T-helper 1 cell treated with Interleukin-12 subunit alpha and Interleukin-12 subunit beta and Interleukin-4 antibody, amounts not matched to agents 30 ng/mL and 1 ng/mL, for 36 hours (primary cell): ENCODE data around the gene DUSP5. TPM values are rescaled to one million over a fixed set of nuclear protein-coding genes. Genes with fewer than 3 reads are reported as not detected.

Experiments used
- intact Hi-C: fragments of 100-400 bp; cut with micrococcal nuclease; formaldehyde crosslinking; loops from one replicate; pipeline ENCODE4 v1.15.1; 2024
- total RNA-seq: library from RNA; stranded (reverse); gene quantifications from 2 replicates; pipeline ENCODE4 v1.2.3, GENCODE V29; 2022

The DUSP5 gene
- total RNA-seq, 1 donor from 2014 or later = 131 TPM

DNA sequence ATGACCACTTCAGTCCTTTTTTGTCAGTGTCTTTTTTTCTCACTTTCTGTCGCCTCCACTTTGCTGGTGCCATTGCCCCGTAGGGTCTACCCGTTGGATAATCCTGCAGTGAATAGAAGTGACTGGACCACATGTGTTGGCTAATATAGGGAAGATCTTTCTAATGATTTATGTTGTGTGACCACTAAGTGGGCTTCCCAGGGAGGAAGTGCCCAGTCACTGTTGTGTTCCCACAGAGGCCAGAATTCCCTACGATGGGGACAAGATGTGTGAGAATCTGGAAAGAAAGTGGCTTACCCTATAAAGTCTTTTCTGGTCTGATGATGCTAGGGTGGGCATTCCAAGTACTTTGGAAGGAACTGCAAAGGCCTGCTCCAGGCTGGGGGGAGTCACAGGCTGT is 41.4 kb downstream of the DUSP5 start:
- intact Hi-C loops = no loop called here

DNA sequence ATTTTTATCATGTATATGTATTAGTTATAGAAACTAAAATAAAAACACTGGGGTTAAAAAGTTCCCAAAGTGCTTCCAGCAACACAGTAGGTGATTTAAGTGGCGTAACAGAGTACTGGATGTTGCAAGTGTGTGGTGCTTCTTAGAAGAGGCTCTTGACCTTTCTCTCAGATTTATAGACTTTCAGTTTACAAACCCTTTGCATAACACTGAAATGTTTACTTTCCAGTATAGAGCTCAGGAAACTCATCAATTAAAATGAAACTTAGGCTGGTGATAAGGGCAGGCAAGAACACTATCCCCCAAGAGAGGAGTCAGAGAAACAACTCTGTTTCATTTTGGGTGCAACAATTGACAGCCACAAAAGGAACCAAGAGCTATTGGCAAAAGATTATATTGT is 42.3 kb downstream of the DUSP5 start:
- intact Hi-C loops = loop anchor here (1.0 kb wide), 1 partner anchor 11 kb away; no protein-coding TSS in a partner anchor

DNA sequence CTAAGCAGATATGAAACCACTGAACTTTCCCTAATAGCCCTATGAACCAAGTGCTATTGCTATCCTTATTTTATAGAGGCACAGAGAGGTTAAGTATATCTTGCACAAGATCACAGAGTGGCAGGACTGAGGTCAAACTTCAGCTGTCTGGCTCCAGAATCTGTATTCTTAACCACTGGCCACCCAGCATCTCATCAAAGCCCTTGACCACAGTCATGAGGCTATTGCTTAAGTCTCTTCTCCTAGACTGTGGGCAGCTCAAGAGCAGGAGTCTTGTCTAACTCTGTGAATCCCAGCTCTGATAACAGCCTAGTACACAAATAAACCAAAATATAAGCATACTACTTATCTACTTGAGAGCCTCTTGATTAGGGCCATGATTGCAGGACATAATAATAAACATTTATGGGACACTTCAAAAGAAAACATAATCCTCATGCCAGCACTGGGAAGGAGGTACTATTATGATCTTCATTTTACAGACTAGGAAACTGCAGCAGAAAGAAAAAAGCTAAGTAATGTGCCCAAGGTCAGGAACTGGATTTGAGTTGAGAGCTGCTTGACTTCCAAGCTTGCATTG is 47.3 kb downstream of the DUSP5 start:
- intact Hi-C loops = no loop called here

DNA sequence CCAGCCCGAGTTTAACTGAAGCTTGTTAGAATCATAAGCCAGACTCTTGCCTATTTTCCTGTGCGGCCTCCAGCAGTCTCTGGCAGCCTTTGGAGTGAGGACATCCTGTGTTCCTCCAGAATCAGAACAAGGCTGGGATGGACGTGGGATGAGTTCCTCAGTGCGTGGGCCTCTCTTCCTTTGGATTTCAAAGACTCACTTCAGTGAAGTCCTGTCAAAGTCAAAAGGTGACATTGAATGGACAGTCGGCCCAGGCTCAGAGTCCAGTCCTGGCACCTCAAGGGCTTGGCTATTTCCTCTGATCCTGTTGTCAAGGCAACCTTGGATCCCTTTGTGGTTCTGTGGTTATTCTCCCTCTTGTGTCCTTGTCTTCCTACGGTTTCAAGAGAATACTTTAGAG is 48.4 kb downstream of the DUSP5 start:
- intact Hi-C loops = no loop called here

DNA sequence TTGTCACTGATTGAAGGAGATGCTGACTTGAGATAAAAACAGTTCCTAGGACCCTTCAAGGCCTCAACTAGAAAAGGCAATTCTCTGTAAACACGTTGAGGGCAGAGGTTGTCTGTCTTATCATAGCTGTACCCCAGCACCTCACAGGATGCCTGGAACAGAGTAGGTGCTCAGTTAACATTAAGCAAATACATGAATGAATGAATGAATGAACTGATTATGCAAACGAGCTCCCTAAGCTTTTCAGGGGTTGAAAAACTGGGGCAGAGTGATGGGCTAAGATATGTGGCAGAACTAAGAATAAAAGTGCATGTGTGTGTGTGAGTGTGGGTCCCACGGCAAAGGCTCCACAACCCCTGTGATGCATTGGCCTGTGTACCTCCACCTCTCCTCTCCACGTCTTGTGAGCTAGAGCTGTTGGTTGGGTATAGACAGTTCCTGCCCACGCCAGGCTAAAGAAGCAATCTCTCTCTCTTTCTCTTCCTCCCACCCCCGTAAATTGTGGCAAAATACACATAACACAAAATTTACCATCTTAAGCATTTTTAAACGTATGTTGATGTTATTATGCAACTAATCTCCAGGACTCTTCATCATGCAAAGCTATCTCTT is 48.9 kb downstream of the DUSP5 start:
- intact Hi-C loops = loop anchor here (1.0 kb wide), 9 partner anchors 21 to 409 kb away; partner anchors contain the start of genes DUSP5 and SMC3

DNA sequence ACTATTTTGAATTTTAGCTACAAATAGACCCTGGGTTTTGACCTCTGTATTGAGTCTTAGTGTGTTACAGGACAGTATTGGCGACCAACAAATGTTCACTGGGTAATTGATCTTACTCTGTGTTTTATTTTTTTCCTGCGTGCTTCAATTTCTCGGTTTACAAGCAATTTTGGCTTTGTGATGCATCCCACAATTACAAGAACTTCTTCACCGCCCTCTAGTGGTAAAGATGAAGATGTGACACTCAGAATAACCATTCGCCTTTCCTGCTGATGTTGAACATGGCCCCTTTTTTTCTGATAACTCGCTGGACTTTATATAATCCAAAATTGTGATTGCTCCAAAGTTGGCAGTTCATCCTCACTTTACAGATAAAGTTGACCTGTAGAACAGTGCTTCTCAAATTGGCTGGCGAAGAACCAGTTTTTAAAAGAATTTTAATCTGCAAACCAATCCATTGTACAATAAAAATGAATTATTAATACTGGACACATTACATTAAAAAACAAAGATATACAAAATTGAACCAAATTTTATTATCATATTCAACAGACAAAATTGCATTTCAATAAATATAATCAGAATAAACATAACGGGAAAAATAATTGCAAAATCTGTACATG is 49.5 kb downstream of the DUSP5 start:
- intact Hi-C loops = loop anchor here (1.0 kb wide), 9 partner anchors 20 to 410 kb away; partner anchors contain the start of genes DUSP5 and SMC3

DNA sequence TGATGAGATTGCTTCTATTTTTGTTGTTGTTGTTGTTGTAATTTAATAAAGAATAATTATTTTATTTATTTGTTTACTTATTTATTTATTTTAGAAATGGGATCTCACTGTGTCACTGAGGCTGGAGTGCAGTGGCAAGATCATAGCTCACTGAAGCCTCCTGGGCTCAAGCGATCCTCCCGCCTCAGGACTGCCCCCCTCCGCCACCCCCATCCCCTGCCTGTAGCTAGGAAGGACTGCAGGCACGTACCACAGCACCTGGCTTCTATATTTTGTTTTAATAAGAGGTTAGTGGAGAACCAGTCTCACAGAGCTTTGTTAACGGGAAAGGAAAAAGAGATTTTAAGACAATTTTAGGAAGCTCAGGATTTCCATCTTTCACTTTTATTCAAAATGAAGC is 50.3 kb downstream of the DUSP5 start:
- intact Hi-C loops = no loop called here

DNA sequence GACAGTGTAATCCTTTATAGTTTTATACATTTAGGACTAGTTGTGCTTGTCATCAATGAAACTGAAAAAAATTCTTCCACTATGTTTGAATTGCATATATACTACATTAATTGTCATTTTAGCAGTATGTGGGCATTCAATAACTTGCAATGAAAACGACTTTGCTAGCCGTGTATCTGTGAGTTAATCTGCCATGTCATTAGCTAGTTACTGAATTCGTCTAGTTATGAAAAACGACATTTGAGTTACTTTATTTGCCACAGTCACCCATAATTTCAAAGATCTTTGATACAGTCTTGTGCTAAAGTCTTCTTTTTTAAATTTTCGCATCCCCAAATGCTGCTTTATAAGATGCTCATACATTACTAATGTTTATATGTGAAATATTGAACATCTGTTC is 51.5 kb downstream of the DUSP5 start:
- intact Hi-C loops = no loop called here

DNA sequence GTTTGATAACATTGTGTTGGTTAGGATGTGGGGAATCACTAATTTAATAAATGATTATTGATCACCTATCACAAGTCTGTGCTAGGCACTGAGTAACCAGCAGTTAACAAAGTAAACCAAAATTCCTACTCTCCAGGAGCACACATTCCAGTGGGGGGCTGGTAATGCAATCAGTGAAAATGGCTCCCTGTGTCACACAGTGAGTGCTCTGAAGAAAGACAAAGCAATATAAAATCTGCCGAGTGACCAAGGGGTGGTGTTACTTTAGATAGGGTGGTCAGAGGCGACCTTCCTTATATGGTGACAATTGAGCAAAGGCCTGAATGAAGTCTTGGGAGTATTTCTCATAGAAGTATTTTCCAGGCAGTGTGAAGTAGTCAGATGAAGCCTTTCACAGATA is 56.2 kb downstream of the DUSP5 start:
- intact Hi-C loops = no loop called here

DNA sequence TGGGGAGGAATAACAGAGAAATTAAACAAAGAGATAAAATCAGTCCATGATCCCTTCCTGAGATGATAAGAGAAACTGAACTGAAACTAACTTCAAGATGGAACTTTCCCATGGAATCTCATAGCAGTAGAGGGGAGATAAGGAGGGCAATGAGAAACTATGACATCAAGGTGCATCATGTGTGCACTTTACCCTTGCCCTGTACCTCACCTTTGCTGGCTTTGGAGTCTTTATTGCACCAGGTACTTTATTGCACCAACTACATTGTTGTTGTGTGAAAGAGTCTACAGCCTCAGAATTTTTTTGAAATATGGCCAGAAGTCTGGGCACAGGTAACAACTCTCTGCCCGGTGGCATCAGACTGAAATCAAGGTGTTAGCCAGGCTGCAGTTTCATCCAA is 58.6 kb downstream of the DUSP5 start:
- intact Hi-C loops = no loop called here

DNA sequence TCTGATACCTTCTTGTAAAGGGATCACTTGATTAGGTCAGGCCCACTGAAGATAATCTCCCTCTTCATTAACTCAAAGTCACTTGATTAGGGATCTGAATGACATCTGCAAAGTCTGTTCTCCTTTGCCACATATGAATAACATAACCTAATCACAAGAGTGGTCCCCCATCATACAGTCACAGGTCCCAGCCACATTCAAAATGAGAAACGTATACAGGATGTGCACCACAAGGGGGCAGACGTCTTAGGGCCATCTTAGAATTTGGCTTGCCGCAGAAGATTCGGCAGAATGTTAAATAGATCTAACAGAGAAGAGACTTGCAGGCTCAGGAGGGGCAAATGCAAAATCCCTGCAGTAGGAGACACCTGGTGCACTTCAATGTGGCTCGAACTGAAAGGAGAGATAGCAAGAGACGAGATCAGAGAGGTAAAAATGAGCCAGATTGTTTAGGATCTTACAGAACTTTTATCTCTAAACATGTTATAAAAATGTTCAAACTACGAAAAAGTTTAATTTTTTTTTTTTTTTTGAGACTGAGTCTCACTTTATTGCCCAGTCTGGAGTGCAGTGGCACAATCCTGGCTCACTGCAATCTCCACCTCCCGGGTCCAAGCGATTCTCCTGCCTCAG is 59.4 kb downstream of the DUSP5 start:
- intact Hi-C loops = loop anchor here (1.0 kb wide), 2 partner anchors 10 to 43 kb away; partner anchors contain the start of gene SMC3

DNA sequence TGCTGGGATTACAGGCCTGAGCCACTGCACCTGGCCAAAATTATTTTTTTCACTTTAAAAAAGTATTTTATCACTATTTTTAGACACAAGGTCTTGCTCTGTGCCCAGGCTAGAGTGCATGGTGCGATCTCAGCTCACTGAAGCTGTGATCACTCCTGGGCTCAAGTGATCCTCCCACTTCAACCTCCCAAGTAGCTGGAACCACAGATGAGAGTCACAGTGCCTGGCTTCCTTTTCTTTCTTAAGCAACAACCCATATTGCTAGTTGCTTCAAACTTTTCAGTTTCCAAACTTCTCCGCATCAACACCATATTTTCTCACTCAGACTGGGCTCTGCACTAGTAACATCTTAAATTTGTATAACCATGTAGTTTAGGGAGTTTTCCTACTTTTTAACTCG is 60.3 kb downstream of the DUSP5 start:
- intact Hi-C loops = no loop called here

DNA sequence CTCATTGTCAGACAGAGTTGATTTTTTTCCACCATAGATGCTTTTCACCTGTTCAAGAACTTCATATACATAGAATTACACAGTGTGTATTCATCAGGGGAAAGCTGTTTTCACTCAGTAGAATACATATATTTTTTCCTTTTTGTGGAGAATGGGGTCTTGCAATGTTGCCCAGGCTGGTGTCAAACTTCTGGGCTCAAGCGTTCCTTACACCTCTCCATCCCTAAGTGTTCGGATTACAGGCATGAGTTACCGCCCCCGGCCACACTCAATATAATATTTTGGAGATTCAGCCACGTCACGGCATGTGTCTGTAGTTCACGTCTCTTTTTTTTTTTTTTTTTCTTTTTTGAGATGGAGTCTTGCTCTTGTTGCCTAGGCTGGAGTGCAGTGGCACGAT is 62.3 kb downstream of the DUSP5 start:
- intact Hi-C loops = no loop called here

Other genes starting within 250 kb of the DUSP5 start
- gene SMNDC1, start 193.0 kb upstream of the DUSP5 start, total RNA-seq = 34.8 and 44.1 TPM in 2 replicates
- gene SMC3, start 69.8 kb downstream of the DUSP5 start, total RNA-seq = 68.6 TPM in 2 replicates
- 0.02 and 0.27 TPM in 2 replicates for gene RBM20, start 146.4 kb downstream of the DUSP5 start, total RNA-seq